LHCN-M2 (cell line): ENCODE measurements around the gene SEZ6L. TPM values are rescaled to one million over a fixed set of nuclear protein-coding genes. Genes with fewer than 3 reads are reported as not detected.
A peak's percentile ranks its signal among the peaks of the same experiment; 100 is the strongest.

Source experiments
- DNase-seq: peaks from one replicate; pipeline ENCODE4 v3.0.0-alpha.2; 2012; ENCODE audit warnings: low read depth
- total RNA-seq: library from RNA; depleted of rRNA; stranded (reverse); fragments of >200 nt; gene quantifications from 2 replicates; pipeline ENCODE4 v1.2.3, GENCODE V29; 2014

The SEZ6L gene
- total RNA-seq, 1 experiment from 2014 or later, result not detected

GRCh38 chr22:26295563-26296126 lies 126.4 kb downstream of the SEZ6L start:
- no peak for DNase-seq

GRCh38 chr22:26298605-26299310 lies 129.5 kb downstream of the SEZ6L start:
- DNase-seq, result no peak

- no peak for DNase-seq
Observed at GRCh38 chr22:26302726-26303125, 133.5 kb downstream of the SEZ6L start.

GRCh38 chr22:26303475-26303874 lies 134.2 kb downstream of the SEZ6L start:
- DNase-seq, result no peak

- DNase-seq, result no peak
Observed at GRCh38 chr22:26304730-26305129, 135.5 kb downstream of the SEZ6L start.

- DNase-seq, result no peak
Observed at GRCh38 chr22:26308467-26308866, 139.2 kb downstream of the SEZ6L start.

GRCh38 chr22:26310616-26311015 lies 141.4 kb downstream of the SEZ6L start:
- DNase-seq, result no peak

- DNase-seq, result no peak
Observed at GRCh38 chr22:26313291-26313690, 144.0 kb downstream of the SEZ6L start.

- DNase-seq, result no peak
Observed at GRCh38 chr22:26314171-26314570, 144.9 kb downstream of the SEZ6L start.

- no peak for DNase-seq
Observed at GRCh38 chr22:26314656-26315055, 145.4 kb downstream of the SEZ6L start.

- no peak for DNase-seq
Observed at GRCh38 chr22:26316732-26317285, 147.5 kb downstream of the SEZ6L start.

GRCh38 chr22:26318975-26319374 lies 149.7 kb downstream of the SEZ6L start:
- DNase-seq, result peak; percentile 41

- DNase-seq, result no peak
Observed at GRCh38 chr22:26320447-26320846, 151.2 kb downstream of the SEZ6L start.

- peak; percentile 55 for DNase-seq
Observed at GRCh38 chr22:26321469-26321913, 152.2 kb downstream of the SEZ6L start.

GRCh38 chr22:26322179-26322905 lies 153.1 kb downstream of the SEZ6L start:
- DNase-seq, result peak; percentile 87

- DNase-seq, result no peak
Observed at GRCh38 chr22:26323013-26323412, 153.8 kb downstream of the SEZ6L start.

GRCh38 chr22:26324150-26324549 lies 154.9 kb downstream of the SEZ6L start:
- DNase-seq, result no peak

- no peak for DNase-seq
Observed at GRCh38 chr22:26325641-26326040, 156.4 kb downstream of the SEZ6L start.

- DNase-seq, result no peak
Observed at GRCh38 chr22:26326803-26327202, 157.5 kb downstream of the SEZ6L start.

- no peak for DNase-seq
Observed at GRCh38 chr22:26327306-26327705, 158.0 kb downstream of the SEZ6L start.

- DNase-seq, result no peak
Observed at GRCh38 chr22:26328221-26328620, 159.0 kb downstream of the SEZ6L start.

- DNase-seq, result peak; percentile 44
Observed at GRCh38 chr22:26330971-26331625, 161.8 kb downstream of the SEZ6L start.
